A204.1 (cell line): ENCODE data around the gene YWHAQ.

Experiments used
- FAIRE-seq: peaks from 2 replicates; lab custom pipeline; 2012; peaks lifted over from hg19 to GRCh38; lab: Jason Lieb, UNC

YWHAQ gene

DNA sequence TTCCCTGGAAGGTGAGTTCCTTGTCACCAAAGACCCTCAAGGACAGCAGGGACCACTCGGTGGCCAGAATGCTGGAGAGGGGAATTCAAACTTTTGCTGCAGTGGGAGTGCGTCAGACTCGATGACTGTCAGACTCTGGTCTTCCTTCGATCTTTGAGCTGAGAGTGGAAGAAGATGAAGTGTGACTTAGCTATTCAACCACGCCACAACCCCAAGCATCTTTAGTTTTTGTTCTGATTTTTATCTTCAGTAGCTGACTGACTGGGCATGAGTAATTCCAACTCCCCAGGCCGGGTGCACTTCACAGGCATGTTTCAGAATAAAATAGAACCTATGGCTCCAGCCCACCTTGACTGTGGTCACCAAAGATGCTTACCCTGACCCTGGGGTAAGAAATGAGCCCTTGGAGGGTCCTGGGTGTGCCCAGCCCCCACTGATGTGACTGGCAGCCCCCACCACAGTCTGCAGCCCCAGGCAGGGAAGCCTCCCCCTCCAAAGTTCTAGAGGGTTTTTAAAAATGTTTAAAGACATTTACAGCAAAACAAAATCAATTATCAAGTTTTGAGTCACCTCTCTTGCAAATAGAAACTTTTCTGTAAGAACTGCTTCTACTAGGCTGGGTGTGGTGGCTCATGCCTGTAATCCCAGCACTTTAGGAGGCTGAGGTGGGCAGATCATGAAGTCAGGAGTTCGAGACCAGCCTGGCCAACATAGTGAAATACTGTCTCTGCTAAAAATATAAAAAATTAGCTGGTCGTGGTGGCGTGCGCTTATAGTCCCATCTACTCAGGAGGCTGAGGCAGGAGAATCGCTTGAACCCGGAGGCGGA lies 24.9 kb upstream of the YWHAQ start:
- no peak for FAIRE-seq

DNA sequence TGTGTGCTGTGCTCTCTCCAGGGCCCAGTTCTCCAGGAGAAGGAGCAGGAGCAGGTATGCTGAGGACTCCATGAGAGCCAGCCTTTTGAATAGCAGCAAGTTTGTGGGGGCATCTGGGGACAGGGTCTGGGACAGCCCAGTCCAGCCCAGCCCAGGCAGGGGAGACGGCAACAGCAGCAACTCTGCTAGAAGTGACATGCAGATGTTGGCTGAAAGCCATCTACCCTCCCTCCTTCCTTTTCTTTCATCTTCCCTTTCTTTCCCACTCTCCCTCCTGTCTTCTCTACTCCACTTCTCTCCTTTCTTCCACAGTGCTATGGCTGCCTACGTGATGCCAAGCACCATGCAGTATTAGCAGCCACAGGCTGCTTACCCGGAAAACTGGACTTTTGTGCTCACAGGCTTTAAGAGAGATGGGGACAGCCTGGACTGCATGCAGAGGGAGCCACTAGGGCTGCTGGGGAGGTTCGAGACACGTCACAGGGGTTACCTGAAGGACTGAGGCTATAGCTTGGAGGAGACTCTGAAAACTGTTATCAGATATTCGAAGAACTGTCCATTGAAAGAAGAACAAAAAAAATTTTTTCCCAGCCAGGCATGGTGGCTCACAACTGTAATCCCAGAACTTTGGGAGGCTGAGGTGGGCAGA lies 23.8 kb upstream of the YWHAQ start:
- FAIRE-seq, result no peak

DNA sequence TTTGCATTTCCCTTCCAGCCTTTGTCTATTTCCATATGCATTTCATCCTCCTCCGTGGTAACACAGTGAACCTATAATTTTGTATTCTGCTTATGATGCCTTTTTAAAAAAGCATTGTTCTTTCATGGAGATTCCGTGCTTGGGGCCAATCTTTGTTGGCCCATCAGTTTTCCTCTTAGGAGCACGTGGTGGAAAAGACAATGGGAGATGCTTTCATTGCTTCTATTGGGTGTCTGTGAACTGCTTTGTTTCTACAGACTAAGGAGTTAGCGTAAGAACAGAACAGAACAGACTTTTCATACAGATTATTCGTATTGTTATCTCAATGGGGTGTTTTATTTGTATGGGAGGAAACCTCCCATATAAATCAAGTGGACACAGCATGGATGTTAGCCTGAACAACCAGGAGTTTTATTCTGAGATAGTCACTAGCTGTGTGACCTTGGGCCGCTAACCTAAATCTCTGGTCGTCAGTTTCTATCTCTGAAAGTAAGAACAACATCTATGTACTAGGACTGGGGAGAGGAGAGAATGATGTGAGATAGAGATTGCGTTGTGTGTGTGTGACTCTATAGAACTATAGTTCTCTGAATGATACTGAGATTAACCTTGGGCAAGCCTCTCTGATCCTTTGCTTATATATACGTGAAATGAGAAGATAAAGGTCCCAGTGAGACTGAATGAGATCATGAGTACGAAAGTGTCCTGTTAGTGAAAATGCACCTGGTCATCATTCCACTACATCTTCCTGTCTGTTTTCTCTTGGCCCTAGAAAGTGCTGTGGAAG lies 22.9 kb upstream of the YWHAQ start:
- FAIRE-seq, result no peak

DNA sequence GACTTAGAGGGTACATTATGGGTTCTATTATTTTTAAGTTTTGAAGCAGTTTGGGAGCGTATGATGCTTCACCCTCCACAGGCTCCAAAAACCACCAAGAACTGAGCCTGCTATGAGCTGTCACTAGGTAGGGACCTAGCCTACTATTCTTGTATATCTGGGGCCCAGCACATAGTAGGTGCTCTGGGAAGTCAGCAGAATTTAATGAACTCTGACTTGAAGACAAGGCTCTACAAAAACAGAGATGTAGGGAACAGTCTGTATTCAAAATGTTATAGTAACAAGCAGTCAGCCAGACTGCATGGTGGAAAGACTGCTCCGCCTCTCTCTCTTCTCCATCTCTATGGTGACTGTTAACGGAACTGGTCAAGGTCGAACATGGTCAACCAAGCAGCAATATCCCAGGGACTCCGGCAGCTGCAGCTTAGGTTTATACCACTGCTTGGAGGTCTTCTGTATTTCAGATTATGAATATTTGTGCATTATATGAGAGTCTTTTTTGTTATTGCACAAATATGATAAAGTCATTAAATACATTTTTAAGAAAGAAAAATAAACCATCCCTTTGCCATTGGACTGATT lies 22.2 kb upstream of the YWHAQ start:
- FAIRE-seq, result no peak

DNA sequence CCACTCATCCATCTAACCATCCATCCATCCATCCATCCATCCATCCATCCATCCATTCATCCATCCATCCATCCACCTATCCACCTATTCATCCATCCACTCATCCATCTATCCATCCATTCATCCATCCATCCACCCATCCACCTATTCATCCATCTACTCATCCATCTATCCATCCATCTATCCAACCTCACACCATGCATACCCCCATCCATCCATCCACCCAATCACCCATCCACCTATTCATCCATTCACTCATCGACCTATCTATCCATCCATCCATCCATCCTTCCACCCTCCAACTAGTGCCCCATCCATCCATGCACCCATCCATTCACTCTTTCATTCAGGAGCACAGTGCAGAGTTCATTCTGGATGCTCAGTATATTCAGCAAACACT lies 21.5 kb upstream of the YWHAQ start:
- no peak for FAIRE-seq

DNA sequence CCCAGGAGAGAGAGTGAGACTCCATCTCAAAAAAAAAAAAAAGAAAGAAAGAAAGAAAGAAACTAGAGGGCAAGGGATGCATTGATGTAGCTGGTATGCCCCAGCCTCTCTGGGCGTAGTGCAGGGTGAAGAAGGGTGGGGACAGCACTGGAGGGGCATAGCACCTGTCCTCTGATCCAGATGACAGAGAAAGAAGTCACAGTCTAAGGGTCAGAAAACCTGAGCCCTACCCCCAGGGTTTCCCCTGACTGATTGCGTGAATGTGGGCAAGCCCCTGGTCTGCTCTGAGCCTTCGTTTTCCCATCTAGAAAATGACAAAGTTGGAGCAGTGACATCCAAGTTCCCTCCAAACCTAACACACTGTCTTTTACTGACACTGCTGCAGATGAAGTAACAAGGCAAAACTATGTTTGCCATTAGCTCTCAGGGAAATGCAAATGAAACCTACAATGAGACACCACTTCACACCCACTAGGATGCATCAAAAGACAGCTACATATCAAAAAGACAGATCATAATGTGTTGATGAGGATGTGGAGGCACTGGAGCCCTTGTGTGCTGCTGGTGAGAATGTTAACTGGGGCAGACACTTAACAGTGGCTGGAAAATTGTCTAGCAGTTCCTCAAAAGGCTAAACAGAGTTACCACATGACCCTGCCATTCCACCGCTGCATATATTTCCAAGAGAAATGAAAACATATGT lies 19.5 kb upstream of the YWHAQ start:
- no peak for FAIRE-seq

DNA sequence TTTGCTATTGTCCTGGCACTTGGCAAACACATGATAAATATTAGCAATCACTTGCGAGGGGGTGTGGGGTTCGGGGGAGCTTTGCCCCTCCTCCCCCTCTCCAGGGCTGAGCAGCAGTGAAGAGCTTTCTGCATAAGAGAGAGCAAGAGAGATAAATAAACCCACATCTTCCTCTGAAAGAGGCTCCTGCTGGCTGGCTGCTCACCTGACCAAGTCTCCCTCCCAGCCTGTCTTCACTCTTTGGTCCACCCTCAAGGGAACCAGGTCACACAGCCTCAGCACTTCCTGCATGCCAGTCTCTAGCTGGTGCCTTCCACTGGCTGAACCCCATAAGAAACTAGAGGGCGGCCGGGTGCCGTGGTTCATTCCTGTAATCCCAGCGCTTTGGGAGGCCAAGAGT lies 18.5 kb upstream of the YWHAQ start:
- FAIRE-seq, result no peak

DNA sequence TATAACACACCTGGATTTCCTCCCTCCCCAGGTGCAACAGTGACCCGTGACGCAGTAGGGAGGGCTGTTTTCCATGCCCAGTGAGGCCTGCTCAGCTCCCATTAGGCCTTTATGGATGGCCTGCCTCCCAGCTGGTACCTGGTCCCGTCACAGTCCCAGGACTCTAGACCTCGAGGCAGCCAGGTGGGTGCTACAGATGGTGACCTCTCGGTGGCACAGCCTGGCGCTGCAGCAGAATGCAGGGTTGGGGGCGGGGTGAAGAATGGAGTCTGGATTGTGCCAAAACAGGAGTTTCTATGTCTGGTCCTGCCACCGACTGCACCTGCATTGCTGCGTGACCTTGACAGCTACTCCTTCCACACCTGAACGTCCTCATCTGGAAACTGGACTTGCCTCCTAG lies 18.0 kb upstream of the YWHAQ start:
- FAIRE-seq, result no peak

DNA sequence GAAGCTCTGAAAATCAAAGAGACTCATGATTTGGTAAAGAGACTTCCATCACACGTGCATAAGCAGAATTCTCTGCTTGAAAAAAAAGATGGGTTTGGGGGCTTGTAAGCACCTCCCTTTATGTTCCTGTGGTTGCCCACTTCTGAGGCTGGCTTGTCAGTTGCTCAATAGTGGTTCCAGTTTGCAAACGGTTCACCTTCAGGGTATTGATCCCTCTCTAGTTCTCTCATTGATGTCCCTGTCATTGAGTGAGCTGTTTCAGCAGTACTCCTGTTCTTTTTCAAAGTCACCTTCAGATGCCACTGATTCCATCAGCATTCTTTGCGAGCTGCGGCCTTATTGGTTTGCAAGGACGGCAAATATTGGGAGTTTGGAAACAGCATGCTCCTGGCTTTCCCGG lies 17.1 kb upstream of the YWHAQ start:
- FAIRE-seq, result no peak

DNA sequence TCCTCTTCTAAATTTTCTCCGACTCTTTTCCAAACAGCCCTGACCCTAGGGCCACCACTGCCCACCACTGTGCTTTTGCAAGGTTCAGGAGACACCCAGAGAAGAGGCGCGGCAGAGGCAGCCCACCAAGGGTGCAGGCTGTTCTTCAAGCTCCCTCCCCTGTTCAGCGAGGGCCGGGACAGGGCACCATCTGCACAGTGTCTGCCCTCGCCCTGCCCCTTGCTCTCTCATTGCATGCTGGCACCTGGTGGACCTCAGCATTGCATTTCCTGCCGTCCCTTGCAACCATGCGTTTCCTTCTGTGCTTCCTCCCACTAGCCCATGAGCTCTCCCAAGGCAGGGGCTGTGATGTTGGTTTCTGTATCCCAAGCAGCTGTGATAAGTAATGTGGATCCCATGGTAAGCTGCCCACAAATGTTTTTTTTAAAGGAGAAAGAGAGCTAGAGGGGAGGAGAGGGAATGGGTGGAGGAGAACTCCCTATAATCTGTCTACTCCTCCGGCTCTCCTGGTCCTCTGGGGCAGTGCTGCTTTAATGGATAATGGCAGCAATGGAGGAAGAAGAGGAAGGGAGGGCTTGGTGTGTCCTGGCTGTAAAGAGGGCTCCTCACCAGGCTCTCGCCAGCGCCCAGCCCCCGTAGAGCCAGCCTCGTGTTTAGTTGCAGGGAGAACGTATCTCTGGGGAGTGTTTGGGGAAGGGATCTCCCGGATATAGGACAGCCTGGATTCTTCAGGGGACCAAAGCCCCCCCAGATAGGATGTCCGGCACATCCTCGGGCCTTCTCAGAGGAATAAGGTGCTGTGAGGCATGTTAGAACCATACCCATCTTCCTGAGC lies 15.6 kb upstream of the YWHAQ start:
- no peak for FAIRE-seq

DNA sequence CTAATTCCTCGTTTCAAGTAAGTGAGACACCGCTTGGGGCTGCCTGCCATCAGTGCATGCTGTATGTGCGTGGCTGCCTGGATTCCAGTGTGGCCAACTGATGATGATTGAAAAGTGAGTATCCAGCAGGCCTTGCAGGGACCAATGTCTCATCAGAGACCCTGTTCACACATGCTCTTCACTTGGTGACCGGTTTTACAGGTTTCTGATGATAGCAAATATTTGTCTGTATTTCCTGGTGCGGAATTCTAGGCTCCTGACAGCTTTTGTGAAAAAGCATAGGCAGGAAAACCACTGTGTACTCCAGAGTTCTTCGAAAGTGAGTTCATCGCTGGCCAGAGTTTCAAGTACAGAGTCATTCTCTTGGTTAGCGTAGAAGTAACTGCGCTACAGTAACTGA lies 13.8 kb upstream of the YWHAQ start:
- no peak for FAIRE-seq

DNA sequence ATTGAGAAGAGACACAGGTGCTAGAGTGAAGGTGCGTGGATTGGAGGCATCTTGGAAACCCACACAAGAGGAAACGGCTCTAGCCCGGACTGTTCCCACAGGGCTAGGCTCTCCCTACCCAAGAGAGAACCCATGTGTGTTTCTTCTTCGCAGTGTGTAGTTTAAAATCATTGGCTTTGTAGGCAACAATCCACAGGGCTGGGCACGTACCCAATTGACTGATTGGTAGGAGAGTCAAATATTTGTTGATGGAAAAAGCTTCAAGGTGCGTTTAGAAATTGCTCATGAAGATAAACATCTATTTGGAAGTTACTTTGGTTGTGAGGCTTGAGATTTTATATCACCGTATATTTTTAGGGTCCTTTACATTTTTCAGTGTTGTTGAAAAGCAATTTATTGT lies 13.2 kb upstream of the YWHAQ start:
- no peak for FAIRE-seq

DNA sequence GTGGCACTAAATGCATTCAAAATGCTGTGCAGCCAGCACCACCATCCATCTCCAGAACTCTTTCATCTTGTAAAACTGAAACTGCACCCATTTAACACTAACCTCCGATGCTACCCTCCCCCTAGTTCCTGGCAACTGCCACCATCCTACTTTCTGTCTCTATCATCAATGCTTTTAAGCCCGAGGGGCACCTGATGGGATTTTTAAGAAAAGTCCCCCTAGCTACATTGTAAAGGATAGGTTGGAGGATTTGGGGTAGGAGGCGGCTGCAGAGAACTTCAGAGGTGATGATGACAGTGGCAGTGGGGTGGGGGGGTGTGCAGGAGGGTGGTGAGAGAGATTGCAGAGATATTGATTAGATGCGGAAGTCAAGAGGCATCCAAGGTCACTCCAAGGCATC lies 10.8 kb upstream of the YWHAQ start:
- no peak for FAIRE-seq

DNA sequence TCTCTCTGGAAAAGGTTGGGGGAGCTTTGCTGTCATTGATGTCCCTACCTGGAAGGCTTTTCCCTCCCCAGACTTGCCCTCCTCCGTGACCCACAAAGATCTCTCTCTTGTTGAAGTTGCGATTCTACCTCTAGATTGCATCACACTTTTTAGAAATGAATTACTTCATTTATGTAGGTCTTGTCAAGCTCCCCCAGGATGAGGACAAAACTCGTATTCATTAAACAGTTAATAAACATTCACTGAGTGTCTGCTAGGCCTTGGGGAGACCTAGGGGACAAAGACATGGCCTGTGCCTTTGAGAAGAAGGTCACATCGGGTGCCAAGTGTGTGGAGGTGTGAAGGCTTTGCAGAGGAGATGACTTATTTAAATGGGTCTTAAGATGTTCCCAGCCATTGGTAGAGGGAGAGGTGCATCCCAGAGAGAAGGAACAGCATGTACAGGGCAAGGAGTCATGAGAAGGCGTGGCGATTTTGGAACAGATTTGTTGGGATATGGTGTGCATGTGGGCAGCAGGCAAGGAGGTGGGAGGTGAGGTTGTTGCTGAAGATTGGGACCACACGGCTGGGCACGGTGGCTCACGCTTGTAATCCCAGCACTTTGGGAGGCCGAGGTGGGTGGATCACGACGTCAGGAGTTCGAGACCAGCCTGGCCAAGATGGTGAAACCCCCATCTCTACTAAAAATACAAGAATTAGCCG lies 9.8 kb upstream of the YWHAQ start:
- FAIRE-seq, result no peak

DNA sequence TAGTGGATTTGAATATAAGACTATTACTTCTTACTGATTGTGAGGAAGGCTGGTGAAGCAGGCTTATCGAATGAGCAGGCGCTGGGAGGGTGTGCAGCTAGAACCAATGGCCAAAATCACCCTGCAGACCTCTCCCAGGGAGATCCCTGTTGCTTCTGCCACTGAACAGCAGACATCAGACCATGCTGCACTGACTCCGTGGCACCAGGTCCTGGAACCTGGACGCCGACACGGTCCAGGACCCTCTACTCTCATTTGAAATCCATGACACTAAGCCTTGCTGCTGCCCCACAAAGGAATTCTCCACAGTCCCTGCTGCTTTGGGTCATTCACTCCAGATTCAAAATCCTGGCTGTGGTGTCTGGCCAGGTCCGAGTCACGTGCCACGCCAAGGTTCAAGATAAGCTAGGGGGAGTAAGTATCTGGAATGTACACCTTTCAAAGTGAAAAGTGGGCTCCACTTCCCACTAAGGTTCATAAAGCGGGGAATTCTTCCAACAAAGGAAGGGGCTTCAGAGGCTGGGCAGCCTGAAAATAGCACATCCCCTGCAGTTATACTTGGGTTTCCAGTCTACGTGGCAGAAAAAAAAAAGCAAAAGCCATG lies 9.0 kb upstream of the YWHAQ start:
- no peak for FAIRE-seq

DNA sequence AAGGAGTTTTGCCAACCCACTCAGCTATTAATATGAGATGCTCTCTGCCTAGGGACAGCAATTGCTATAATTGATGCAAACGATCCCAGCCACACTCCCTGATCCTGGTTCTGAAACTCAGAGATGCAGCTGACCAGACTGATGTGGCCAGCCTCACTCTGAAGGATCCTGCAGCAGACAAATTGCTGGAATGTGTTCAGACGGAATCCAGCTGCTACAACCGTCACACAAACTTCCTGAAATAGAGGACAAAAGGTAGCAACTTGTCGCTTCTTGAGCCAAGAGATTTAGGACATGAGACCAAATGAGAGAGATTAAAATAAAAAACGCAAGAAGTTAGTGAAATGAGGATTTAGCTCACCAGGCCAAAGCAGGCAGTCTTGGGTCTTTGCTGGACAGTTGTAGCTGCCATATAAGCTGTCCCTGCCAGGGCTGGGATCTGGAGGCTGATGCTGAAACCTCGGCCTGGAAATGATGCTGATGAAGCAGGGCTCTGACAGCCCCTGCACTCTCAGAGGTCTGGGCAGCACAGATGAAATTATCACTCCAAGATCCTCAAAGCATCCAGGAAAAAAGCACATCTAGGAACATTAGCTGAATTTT lies 8.3 kb upstream of the YWHAQ start:
- no peak for FAIRE-seq

DNA sequence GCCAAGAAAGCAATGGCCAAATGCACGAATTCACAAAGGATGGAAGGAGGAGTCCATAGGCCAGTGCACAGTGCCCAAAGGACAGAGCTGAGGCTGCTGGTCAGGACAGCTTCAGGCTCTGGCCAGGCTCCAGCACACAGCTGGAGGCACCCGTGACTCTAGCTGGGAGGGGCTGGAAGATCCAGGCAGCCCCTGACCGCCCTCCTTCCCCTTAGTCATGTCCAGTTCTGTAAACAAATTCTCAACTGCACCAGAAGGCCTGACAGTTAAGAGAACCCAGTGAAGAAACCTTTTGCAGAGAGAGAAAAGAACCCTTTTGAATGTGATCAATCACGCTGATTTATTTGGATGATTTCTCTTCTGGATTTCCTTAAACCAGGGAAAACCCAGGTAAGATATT lies 7.7 kb upstream of the YWHAQ start:
- no peak for FAIRE-seq

DNA sequence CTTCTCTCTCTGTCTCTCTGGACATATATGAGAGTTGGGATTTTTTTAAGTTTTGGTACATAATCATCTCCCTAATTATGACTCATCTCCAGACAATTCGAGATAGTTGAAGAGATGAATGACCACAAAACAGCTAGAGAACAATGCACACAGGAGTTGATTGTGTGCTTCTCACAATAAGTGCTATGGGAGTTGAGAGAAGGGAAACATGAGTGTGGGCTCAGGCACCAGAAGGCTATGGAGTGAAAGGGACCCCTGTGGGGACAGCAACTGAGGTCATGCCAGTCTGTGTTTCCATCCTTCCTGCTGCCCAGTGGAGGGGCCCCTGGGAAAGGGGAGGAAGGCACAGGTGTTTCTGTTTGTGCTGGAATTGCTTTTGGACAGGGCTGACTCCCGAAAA lies 6.5 kb upstream of the YWHAQ start:
- no peak for FAIRE-seq

DNA sequence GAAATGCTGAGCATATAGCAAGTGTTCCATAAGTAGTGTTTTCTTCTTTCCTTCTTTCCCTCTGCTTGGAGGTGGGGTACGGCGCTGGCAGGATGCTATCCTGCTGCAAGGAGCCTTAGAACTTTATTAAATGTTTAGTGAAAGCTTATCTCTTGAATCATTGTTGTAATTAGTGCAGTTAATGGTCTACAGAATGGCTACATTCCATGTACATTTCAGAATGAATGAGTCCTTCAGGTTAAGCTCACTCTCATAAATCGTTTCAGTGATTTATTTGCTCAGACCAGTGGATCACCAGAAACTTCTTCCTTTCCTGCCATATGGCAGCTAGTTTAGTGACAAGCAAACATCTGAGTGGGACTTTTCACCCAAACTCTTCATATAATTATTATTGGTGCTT lies 3.3 kb upstream of the YWHAQ start:
- no peak for FAIRE-seq
